Bladder microvascular endothelial cell (primary cell): ENCODE data around the gene SPESP1. TPM values are rescaled to one million over a fixed set of nuclear protein-coding genes. Genes with fewer than 3 reads are reported as not detected.

Experiments used
- total RNA-seq: library from RNA; depleted of rRNA; stranded (reverse); fragments of >200 nt; gene quantifications from 2 replicates; pipeline ENCODE4 v1.2.3, GENCODE V29; 2014

The SPESP1 gene
- 1.1 and 2.8 TPM in 2 replicates for total RNA-seq

GRCh38 chr15:68930268-68931022, at the start of gene SPESP1:
Gene SPESP1, plus strand, starts transcription at chr15:68930525. Its CDS starts 129 bp downstream, at chr15:68930654.

Other genes with a start within 250 kb of the SPESP1 start
- 46.6 and 74.3 TPM in 2 replicates for gene ANP32A, start 109.6 kb upstream of the SPESP1 start, total RNA-seq
- under 0.01 TPM in 1 of 2 replicates, not detected in the other for gene NOX5, start 84.2 kb downstream of the SPESP1 start, total RNA-seq
- 56.7 and 137 TPM in 2 replicates for gene GLCE, start 230.1 kb downstream of the SPESP1 start, total RNA-seq